BJ (cell line): ENCODE results near the gene ANG. TPM values are rescaled to one million over a fixed set of nuclear protein-coding genes. Genes with fewer than 3 reads are reported as not detected.
"Not testable (repeated sequence)": the region's sequence is repeated elsewhere in the genome, so short reads cannot be mapped to it uniquely, and the experiment has no call there.

Experiments
- CTCF ChIA-PET: fragments of 350-600 bp; formaldehyde crosslinking; extraction: SDS; loops from one replicate; lab custom pipeline; 2021; ENCODE audit warnings: antibody characterized with exemption, inconsistent platforms; lab: Yijun Ruan, JAX
- POLR2A ChIA-PET: fragments of 300-600 bp; sonication (Branson Sonifier 250); formaldehyde crosslinking; extraction: SDS; loops from one replicate; lab custom pipeline; 2021; ENCODE audit warnings: antibody characterized with exemption; lab: Charles Lee
- DNase-seq: peaks from one replicate; pipeline ENCODE4 v3.0.0-alpha.2; 2011; ENCODE audit warnings: low read depth
- H3K27me3 ChIP-seq: 2 replicates; pipeline ENCODE4 v1.6.0; 2011; ENCODE audit warnings: low read length; ENCODE audit not compliant: control insufficient read depth, insufficient read depth
- H3K36me3 ChIP-seq: 2 replicates; pipeline ENCODE4 v1.5.1; 2011; ENCODE audit warnings: low read length; ENCODE audit not compliant: control insufficient read depth, insufficient read depth
- H3K4me3 ChIP-seq: 2 replicates; pipeline ENCODE4 v1.5.1; 2011; ENCODE audit warnings: low read depth, mild to moderate bottlenecking, control low read depth, low read length
- polyA plus RNA-seq: library from polyadenylated mRNA; depleted of rRNA; stranded (reverse); fragments of >200 nt; gene quantifications from 2 replicates; pipeline ENCODE4 v1.2.3, GENCODE V29; 2011
- TF ChIP-seq, protein P1 (sequence below): IDR thresholded peaks from 2 replicates; pipeline ENCODE4 v1.5.1; 2011; ENCODE audit warnings: low read depth, mild to moderate bottlenecking, control low read depth, inconsistent platforms, low read length, moderate library complexity; ENCODE audit not compliant: insufficient read depth

Gene ANG
- polyA plus RNA-seq, 1 experiment, result 12.7 TPM

DNA sequence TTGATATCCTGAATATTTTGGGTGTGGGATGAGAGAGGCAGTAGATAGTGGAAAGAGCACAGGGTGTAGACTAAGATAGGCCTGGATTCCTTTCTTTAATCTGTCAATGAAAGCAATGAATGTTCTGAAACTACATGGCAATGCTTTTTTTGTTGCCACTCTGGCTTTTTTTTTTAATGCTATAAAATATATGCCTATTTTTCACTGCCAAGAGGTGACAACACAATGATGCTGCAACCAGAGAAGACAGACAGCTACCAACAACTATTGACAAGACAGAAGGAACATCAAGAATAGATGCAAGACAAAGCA, 9.4 kb downstream of the ANG start:
- no peak for DNase-seq
- peaks cover 1% of the 10 kb centered on the region; the same call in 1 of the 2 replicates for H3K36me3 ChIP-seq
- TF ChIP-seq, protein P1, sequence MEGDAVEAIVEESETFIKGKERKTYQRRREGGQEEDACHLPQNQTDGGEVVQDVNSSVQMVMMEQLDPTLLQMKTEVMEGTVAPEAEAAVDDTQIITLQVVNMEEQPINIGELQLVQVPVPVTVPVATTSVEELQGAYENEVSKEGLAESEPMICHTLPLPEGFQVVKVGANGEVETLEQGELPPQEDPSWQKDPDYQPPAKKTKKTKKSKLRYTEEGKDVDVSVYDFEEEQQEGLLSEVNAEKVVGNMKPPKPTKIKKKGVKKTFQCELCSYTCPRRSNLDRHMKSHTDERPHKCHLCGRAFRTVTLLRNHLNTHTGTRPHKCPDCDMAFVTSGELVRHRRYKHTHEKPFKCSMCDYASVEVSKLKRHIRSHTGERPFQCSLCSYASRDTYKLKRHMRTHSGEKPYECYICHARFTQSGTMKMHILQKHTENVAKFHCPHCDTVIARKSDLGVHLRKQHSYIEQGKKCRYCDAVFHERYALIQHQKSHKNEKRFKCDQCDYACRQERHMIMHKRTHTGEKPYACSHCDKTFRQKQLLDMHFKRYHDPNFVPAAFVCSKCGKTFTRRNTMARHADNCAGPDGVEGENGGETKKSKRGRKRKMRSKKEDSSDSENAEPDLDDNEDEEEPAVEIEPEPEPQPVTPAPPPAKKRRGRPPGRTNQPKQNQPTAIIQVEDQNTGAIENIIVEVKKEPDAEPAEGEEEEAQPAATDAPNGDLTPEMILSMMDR, result no peak
- CTCF ChIA-PET, result interaction anchor here (0.9 to 1.2 kb wide), 2 partner anchors 158 to 161 kb away, joined by 3 to 5 read pairs; no protein-coding TSS in a partner anchor
- no peaks in the 10 kb centered on the region for H3K27me3 ChIP-seq
- no peak overlapping the region for H3K4me3 ChIP-seq
- POLR2A ChIA-PET, result no interaction called here

DNA sequence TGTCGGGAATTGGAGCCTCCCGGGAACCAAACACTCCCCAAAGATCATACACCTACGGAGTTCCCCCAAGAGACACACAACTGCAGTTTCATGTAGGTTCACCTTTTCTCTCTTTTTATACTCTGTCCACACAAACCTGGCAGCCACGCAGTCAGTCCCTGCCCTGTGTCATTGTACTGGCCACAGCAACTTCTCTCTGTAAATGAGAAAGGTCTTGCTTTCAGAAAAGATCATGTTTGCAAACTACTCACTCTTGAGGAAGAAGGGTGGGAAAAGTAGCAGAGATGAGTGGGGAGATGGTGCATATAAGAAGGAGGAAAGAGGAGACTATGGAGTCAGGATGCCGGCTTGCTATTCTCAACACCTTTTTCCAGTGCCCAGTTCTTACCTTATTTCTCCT, 10.4 kb downstream of the ANG start:
- H3K36me3 ChIP-seq, result no peaks in the 10 kb centered on the region
- TF ChIP-seq, protein P1, result no peak
- DNase-seq, result no peak
- CTCF ChIA-PET, result interaction anchor here (0.9 kb wide), 1 partner anchor 157 kb away, joined by 3 read pairs; no protein-coding TSS in a partner anchor
- no peak overlapping the region for H3K4me3 ChIP-seq
- POLR2A ChIA-PET, result no interaction called here
- H3K27me3 ChIP-seq, result no peaks in the 10 kb centered on the region

DNA sequence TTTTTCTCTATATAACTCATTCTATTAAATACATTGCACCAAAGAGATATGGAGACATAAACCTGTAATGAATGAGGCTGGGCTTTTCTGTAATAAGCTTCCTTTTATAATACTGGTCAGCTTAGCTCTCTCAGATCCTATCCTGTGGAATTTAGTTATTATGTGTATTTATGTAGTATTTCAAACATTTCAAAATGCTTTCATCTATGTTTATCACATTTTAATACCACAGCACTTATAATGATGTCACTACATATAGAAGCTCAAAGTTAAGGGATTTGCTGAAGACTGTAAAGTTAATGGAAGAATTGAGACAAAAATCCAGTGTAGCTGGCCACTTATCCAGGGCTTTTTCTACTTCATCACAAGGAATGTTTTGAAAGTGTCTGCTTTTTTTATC, 11.4 kb downstream of the ANG start:
- TF ChIP-seq, protein P1, result no peak
- CTCF ChIA-PET, result interaction anchor here (1.1 to 1.7 kb wide), 3 partner anchors 9 to 158 kb away, joined by 4 to 8 read pairs (median 5); no protein-coding TSS in a partner anchor
- H3K27me3 ChIP-seq, result no peaks in the 10 kb centered on the region
- H3K36me3 ChIP-seq, result no peaks in the 10 kb centered on the region
- no peak for DNase-seq
- H3K4me3 ChIP-seq, result no peak overlapping the region
- POLR2A ChIA-PET, result no interaction called here

DNA sequence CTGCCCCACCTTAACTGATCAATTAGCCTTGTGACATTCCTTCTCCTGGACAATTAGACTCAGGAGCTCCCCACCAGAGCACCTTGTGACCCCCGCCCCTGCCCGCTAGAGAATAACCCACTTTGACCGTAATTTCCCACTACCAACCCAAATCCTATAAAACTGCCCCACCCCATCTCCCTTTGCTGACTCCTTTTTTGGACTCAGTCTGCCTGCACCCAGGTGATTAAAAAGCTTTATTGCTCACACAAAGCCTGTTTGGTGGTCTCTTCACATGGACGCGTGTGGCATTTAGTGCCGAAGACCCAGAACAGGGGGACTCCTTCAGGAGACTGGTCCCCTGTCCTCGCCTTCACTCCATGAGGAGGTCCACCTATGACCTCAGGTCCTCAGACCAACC, 12.4 kb downstream of the ANG start:
- H3K36me3 ChIP-seq, H3K4me3 ChIP-seq, POLR2A ChIA-PET, H3K27me3 ChIP-seq, DNase-seq: not testable (repeated sequence)
- CTCF ChIA-PET, result interaction anchor here (0.6 to 1.7 kb wide), 2 partner anchors 9 to 155 kb away, joined by 3 to 5 read pairs; no protein-coding TSS in a partner anchor

DNA sequence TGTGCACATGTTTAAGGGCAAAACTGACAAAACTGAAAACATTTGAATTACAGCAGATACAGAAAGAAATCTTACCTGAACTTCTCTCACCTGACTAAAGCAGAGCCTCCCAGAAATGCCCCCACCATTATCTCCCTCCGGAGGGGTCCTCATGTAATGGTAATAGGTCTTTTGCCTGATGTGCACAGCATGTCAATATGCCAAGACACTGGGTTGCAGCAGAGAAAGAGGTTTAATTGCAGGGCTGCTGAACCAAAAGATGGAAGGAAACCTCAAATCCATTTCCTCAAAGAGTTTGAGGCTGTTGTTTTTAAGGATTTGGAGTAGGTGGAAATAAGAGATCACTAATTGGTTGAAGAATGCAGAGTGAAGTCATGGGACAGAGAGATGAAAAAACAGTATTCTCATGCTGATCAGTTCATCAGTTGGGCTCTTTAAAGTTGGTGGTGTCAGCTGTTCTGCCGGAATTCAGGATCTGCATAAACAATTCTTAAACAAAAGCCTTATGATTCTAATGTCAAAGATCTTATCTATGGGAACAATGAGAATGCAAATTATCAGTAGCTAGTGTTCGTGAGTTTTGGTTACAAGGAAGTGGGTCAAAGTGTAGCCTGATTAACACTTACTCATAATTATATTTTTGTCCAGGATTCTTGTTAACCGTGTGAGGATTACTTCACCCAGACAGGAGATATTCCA, 18.2 kb downstream of the ANG start:
- TF ChIP-seq, protein P1, result no peak
- Histone ChIP-seq H3K4me3 (no peak overlapping the region), H3K27me3 (no peaks in the 10 kb centered on the region), H3K36me3 (no peaks in the 10 kb centered on the region)
- ChIA-PET POLR2A (no interaction called here), CTCF (interaction anchor here (0.6 to 1.6 kb wide), 3 partner anchors 10 to 442 kb away, joined by 3 to 5 read pairs (median 3); no protein-coding TSS in a partner anchor)
- DNase-seq, result no peak
